Measurements from ENCODE around the gene WWOX. TPM values are rescaled to one million over a fixed set of nuclear protein-coding genes. Genes with fewer than 3 reads are reported as not detected.

WWOX gene
- total and polyA plus RNA-seq, 2 of the 4 experiments (the other 2 are of a cell fraction), result 2.7 to 5.4 TPM

DNA sequence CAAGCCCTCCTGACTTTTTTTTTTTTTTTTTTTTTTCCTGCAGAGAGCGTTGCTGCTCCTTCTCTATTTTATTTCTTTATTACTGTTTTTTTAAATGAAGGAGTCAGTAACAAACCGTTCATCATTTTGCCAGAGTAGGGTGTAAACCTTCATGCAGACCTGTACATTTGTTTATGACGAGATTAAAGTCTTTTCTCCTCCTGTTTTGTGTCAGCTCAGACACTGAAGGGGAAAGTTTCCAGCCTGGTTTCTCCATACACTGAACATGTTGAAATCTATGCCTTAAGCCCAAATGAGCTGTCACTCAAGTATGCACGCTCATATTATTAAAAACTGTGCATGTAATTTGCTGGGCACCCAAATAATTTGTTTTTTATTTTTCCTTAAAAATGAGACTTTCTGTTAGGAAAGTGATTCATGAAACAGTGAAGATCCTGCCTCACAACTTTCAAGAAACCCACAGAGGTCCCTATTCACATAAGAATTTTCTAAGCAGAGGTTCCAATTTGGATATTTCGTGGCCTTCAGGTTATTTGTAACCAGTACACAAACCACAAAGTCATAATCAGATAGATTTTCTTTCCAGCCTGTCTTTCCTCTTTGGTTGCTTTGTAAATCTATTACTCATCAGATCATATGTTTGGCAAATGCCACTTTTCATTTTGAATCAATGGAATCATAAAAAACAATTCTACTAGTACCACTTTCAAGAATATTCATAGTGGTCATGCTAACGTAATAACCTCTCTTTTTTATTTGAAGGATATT, 800.8 kb downstream of the WWOX start:
- CTCF ChIA-PET, result no interaction called here

More for the DNA sequence above, 800.8 kb downstream of the WWOX start:
- Histone ChIP-seq H3K36me3 (ENCODE audit: control insufficient read depth, insufficient read depth, low read length) (no peaks in the 10 kb centered on the region), H2BK15ac (ENCODE audit: low read depth, low read length) (no peak overlapping the region), H2BK20ac (ENCODE audit: low read depth, low read length) (no peak overlapping the region), H3K23ac (ENCODE audit: low read depth, low read length) (no peak overlapping the region), H3K27me3 (ENCODE audit: control insufficient read depth, insufficient read depth, low read length) (no peaks in the 10 kb centered on the region), H3K4me3 (ENCODE audit: insufficient read depth, low read depth, low read length) (no peak overlapping the region), H4K20me1 (ENCODE audit: insufficient read depth, low read length) (no peaks in the 10 kb centered on the region), H4K8ac (ENCODE audit: low read depth in 2 of 2, low read length in 2 of 2) (no peak overlapping the region), H3K79me1 (ENCODE audit: low read depth in 1 of 2, low read length in 2 of 2) (no peaks in the 10 kb centered on the region), H3K4me2 (ENCODE audit: low read depth, low read length) (no peak overlapping the region), H2AK9ac (replicated peaks; ENCODE audit: low read depth, low read length, poor library complexity) (no peak overlapping the region), H3K4me1 (ENCODE audit: control insufficient read depth, insufficient read depth, low read length) (no peaks in the 10 kb centered on the region), H2AK5ac (ENCODE audit: low read depth, low read length) (no peak overlapping the region), H3K4ac (ENCODE audit: low read depth, low read length) (no peak overlapping the region), H2BK5ac (ENCODE audit: low read depth, low read length, poor library complexity, severe bottlenecking) (no peak overlapping the region), H2AFZ (replicated peaks; ENCODE audit: low read length, poor library complexity) (no peak overlapping the region), H2BK120ac (ENCODE audit: low read depth, low read length) (no peak overlapping the region), H3K9me1 (ENCODE audit: insufficient read depth, low read length) (no peaks in the 10 kb centered on the region), H3K56ac (ENCODE audit: extremely low read depth, insufficient read depth, low read length) (no peak overlapping the region), H3K9ac (ENCODE audit: low read depth, low read length) (no peak overlapping the region), H4K91ac (ENCODE audit: insufficient read depth, low read depth, low read length) (no peak overlapping the region), H3K9me3 (ENCODE audit: control insufficient read depth, insufficient read depth, low read length) (peaks cover 16% of the 10 kb centered on the region), H3K18ac (ENCODE audit: low read depth, low read length) (no peak overlapping the region), H4K5ac (ENCODE audit: low read depth, low read length) (no peak overlapping the region), H3K27ac (ENCODE audit: insufficient read depth, low read length) (no peak overlapping the region), H3K14ac (replicated peaks; ENCODE audit: low read depth, low read length) (no peak overlapping the region)
- ATAC-seq (ENCODE audit: low read depth) (no peak), DNase-seq (no peak)
- no CpG with 5 or more reads among the region's 6 CpGs for WGBS, 2 experiments (ENCODE audit: extremely low coverage in 2 of 2, insufficient read length in 1 of 2)
- no TSS peak for BruUV-seq (replicated peaks)
- intact Hi-C loops (cut with micrococcal nuclease) (no loop called here), in situ Hi-C loops (cut with MboI; ENCODE audit: low sequenced_read_pairs) (no loop called here), dilution Hi-C loops (cut with HindIII; ENCODE audit: low sequenced_read_pairs, unreplicated experiment) (no loop called here)
- POLR2A ChIA-PET (ENCODE audit: unreplicated experiment), result no interaction called here
- TF ChIP-seq MXI1 (IDR thresholded peaks at IDR 0.05; ENCODE audit: borderline replicate concordance, low read depth, low read length), result no peak
- TF ChIP-seq MAZ (IDR thresholded peaks at IDR 0.05; ENCODE audit: borderline replicate concordance, low read depth, low read length), result no peak
- no peak for TF ChIP-seq RAD21 (IDR thresholded peaks at IDR 0.05; ENCODE audit: low read length)
- TF ChIP-seq, protein P1, sequence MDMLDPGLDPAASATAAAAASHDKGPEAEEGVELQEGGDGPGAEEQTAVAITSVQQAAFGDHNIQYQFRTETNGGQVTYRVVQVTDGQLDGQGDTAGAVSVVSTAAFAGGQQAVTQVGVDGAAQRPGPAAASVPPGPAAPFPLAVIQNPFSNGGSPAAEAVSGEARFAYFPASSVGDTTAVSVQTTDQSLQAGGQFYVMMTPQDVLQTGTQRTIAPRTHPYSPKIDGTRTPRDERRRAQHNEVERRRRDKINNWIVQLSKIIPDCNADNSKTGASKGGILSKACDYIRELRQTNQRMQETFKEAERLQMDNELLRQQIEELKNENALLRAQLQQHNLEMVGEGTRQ (IDR thresholded peaks at IDR 0.05; ENCODE audit: low read depth, low read length), result no peak
- no peak for TF ChIP-seq POLR2A (IDR thresholded peaks at IDR 0.05; ENCODE audit: low read depth, low read length)
- no peak for TF ChIP-seq RFX5 (IDR thresholded peaks at IDR 0.05; ENCODE audit: low read depth, low read length)
- TF ChIP-seq MAFK (IDR thresholded peaks at IDR 0.05; ENCODE audit: low read depth, low read length), result no peak
- no peak for TF ChIP-seq SMC3 (IDR thresholded peaks at IDR 0.05; ENCODE audit: low read depth, low read length)
